Epidermal melanocyte (primary cell): ENCODE measurements around the gene TMEM126B.
"Not testable (repeated sequence)": the region's sequence is repeated elsewhere in the genome, so short reads cannot be mapped to it uniquely, and the experiment has no call there.

Source experiments
- DNase-seq: peaks from one replicate; pipeline ENCODE4 v3.0.0; 2011; ENCODE audit warnings: low spot score; ENCODE audit not compliant: insufficient read length

The TMEM126B gene

GRCh38 chr11:85627998-85628770, at the start of gene TMEM126B:
TSS of gene TMEM126B (plus strand) at chr11:85628593. CDS start at chr11:85628608, 15 bp downstream.
- peak; percentile 78 for DNase-seq

DNA sequence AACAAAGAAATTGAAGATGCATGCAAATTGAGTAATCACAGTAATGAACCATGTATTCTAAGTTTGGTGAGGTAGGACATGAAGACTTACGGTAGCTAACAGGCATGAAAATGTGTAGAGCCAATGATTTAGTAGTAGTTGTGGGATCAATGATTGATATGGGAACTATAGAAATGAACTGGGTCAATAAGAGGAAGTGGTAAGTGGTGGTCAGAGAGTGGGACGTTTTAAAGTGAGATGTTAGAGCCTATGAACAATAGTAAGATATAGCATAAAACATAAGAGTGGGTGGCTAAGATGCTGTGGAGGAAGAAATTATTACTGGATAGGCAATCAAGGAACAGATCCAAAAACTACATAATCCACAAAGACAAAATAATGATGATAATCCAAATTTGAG, 46.3 kb upstream of the TMEM126B start:
- DNase-seq, result no peak

DNA sequence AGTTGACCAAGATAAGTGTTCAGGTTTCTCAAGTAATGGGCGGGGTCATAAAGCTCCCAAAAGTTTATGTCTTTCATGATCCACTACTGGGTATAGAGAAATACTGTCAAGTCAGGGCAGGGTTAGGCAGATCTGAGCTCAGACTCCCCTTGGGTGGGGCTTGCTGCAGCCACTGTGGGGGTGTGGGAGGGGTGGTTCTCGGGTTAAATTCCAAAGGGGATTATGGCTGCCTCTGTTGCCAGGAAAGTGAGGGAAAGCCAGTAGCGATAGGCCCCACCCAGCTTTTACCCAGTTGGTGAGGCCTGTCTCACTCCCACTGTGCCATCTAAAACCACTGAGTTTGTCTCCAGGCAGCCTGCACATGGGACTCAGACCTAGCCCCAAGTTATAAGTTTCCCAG, 39.0 kb upstream of the TMEM126B start:
- DNase-seq, result no peak

- DNase-seq, result peak; percentile 19
Observed at GRCh38 chr11:85590848-85591483, 37.4 kb upstream of the TMEM126B start.

DNA sequence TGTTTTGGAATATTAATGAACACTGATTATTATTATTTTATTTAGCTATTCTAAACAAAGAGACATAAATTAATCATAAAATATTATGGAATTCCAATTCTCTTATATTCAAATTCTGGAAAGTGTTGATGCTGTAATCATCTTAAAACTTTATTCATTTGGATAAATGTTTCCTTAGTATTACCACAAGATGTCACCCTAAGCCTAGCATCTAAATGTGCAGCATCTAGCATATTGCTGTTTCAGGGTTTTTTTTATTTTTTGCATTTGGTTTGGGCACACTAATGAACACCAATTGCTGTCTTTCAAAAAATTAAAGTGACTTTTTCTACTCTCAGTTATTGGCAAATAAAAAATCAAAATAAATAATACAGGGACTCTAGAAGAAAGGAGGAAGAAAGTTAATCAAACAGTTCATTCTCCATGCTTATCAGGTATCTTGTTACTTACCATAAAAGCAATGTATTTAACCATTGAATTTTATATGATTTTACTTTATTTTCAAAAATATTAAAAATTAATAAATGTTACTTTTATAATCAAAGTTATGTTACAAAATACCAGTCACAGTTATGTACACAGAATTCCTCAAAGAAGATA, 33.0 kb upstream of the TMEM126B start:
- peak; percentile 25 for DNase-seq

DNA sequence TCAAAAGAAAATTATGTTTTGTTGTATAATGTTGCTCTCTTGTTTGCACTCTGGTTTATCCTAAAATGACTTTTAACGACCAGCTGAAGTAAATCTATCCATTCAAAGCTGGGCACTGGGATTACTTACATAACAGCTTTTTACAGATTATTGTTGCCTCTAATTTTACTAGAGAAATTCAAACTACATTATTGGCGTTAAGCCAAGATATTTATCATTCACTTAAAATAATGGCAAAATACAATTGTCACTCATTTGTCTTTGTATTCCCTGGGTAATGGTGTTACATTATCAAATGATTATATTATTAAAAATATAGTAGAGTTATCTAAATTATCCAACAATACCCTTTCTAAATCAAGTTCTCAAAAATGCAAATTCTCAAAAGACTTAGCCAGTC, 31.5 kb upstream of the TMEM126B start:
- DNase-seq, result no peak

GRCh38 chr11:85599083-85599482, 29.3 kb upstream of the TMEM126B start:
- no peak for DNase-seq

- DNase-seq, result no peak
Observed at GRCh38 chr11:85602526-85603213, 25.7 kb upstream of the TMEM126B start.

DNA sequence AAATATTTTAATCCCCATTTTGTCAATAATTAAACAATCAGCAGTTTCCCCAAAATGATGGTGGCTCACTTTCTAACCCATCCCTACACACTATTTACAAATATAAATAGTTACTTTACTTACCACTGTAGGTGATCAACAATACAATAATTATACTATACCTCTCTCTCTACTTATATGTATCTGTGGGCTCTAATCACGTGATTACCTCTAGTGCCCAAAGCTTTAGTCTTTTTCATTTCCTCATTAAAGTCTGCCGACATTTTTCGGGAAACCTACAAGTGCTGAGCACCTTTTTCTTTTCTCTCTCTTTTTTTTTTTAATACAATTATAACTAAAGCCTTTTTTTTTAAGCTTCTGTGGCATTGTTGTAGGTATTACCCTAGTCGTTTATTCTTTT, 25.2 kb upstream of the TMEM126B start:
- no peak for DNase-seq

DNA sequence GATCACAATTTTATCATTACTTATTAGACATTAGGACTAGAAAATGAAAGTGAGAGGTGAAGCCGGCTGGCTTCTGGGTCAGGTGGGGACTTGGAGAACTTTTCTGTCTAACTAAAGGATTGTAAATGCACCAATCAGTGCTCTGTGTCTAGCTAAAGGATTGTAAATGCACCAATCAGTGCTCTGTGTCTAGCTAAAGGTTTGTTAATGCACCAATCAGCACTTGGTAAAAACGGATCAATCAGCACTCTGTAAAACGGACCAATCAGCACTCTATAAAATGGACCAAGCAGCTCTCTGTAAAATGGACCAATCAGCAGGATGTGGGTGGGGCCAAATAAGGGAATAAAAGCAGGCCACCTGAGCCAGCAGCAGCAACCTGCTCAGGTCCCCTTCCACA, 22.2 kb upstream of the TMEM126B start:
- DNase-seq, result not testable (repeated sequence)

- not testable (repeated sequence) for DNase-seq
Observed at GRCh38 chr11:85608621-85609020, 19.8 kb upstream of the TMEM126B start.

DNA sequence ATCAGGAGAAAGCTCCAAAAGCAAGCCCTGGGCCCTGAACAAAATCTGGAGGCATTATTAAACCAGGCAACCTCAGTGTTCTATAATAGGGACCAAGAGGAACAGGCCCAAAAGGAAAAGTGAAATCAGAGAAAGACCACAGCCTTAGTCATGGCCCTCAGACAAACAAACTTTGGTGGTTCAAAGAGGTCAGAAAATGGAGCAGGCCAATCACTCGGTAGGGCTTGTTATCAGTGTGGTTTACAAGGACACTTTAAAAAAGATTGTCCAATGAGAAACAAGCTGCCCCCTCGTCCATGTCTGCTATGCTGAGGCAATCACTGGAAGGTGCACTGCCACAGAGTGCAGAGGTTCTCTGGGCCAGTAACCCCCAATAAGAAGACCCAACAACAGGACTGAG, 19.1 kb upstream of the TMEM126B start:
- not testable (repeated sequence) for DNase-seq

- not testable (repeated sequence) for DNase-seq
Observed at GRCh38 chr11:85611643-85612042, 16.8 kb upstream of the TMEM126B start.

DNA sequence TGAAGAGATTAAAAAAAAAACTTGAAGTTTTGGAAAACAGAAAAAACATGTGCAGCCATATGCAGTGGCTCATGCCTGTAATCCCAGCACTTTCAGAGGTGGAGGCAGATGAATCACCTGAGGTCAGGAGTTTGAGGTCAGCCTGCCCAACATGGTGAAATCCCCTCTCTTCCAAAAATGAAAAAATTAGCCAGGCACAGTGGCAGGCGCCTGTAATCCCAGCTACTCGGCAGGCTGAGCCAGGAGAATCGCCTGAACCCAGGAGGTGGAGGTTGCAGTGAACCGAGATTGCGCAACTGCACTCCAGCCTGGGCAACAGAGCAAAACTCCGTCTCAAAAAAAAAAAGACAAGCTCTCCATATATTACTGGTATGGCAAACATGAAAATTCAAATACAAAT, 8.9 kb upstream of the TMEM126B start:
- DNase-seq, result no peak

DNA sequence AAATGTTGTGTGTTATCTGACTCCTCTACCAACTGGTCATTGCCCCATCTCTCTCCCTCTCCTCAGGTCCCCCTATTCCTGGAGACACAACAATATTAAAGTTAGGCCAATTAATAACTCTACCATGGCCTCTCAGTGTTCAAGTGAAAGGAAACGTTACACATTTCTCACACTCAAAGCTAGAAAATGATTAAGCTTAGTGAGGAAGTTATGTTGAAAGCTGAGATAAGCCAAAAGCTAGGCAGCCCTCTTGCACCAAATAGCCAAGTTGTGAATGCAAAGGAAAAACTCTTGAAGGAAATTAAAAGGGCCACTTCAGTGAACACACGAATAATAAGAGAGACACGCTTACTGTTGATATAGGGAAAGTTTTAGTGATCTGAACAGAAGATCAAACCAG, 8.1 kb upstream of the TMEM126B start:
- no peak for DNase-seq

DNA sequence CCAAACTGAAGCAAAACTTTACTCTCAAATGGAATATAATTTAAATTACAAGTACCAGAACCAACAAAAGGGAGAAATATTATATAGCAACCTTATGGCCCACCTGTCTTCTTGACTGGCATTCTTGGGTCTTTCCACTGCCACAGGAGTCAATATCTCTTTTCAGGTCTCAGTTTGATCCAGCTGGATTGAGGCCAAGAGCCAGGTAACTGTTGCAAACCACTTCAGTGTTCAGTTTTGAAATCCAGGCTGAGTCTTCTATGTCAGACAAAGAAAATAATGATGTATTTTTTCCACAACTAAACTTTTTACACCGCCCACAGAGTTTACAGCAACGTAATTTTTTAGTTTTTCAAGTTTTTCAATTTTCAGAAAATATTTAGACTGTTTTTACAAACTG, 1.9 kb upstream of the TMEM126B start:
- no peak for DNase-seq

DNA sequence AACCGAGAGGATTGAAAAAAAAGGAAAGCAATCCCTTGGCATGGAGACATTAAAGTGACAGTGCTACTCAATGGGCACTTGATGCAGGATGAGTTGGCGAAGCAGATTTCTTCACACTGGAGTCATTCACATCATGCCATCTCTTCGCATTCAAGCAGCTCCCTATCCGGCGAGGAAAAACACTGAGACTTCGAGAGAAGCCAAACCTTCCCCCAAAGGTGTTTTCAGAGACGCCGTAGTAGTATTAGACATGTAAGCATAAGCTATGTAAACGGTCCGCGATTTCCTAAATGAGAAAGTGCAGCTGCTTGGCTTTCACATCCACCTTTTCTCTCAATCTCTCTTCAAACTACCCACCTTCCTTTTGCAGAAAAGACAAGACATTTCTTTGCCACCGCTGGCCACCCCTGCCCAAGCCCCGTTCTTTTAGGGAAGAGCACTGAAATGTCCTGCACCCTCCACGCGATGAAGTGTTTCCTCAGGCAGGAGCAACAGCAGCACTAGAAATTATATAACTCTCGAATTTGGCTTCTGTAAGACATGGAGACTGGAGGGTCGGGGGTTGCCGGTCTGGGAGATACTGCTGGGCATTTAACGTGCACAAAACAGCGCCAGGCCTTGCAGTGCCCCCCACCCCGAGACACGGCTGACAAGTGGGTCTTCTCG, 928 bp upstream of the TMEM126B start, which contains the start of gene DLG2:
Gene DLG2, minus strand, starts transcription at position 13 of the 666 bp plus-strand sequence.
- no peak for DNase-seq

DNA sequence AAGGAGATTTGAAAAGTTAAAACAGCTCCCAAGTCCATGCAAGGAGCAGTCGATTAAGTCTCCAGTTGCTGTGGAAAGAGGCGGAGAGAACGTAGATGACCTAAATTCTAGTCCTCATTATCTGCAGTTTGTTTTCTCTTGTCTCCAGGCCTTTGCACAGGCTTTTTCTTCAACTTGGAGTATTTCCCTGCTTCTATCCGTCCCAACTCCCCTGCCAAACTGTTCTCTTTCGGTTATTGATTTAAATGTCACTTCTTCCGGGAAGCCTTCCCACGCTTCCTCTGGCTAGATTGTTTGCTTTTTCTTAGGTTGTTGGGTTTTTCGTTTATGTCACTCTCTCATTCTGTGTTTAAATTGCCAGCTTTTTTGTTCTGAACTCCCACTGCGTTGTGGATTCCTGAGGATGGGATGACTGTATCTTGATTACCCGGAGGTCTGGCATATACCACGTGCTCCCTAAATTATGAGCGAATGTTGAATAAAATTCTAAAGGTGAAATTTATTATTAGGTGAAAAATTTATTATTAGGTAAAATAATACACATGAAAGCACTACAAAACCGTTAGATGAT, 463 bp downstream of the TMEM126B start:
- DNase-seq, result no peak

DNA sequence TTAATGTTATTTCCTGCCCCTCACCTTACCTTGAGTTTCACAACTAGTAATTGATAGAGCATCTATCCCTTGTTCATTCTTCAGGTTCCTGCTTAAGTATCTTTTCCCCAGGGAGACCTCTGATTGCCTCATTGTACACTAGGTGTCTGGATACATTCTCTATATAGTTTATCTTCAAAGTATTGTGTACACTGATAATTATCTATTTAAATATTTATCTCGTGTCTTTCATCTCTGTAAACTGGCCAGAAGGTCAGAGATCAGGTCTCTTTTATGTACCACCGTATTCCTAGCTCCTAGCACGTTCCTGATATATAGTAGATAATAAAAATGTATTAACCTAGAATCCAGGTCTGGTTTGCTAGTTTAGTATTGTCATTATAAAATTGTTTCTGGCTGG, 6.4 kb downstream of the TMEM126B start:
- no peak for DNase-seq

- no peak for DNase-seq
Observed at GRCh38 chr11:85643191-85643614, 14.8 kb downstream of the TMEM126B start.

- DNase-seq, result no peak
Observed at GRCh38 chr11:85647078-85647477, 18.7 kb downstream of the TMEM126B start.
